K562 (cell line): ENCODE measurements around the gene C1QTNF5. TPM values are rescaled to one million over a fixed set of nuclear protein-coding genes. Genes with fewer than 3 reads are reported as not detected.

ENCODE experiments used
- CBX5 ChIP-seq: IDR thresholded peaks from 2 replicates; pipeline ENCODE4 v1.6.1; 2014; ENCODE audit warnings: low read depth, borderline replicate concordance
- CREB3 ChIP-seq: fragments of 450-650 bp; conservative IDR thresholded peaks from 2 replicates; pipeline ENCODE4 v1.6.1; 2016; ENCODE audit warnings: missing genetic modification characterization, low read depth, mild to moderate bottlenecking, missing compliant biosample characterization, moderate library complexity
- MECOM ChIP-seq: fragments of 250-450 bp; sonication (Bioruptor Pico); IDR thresholded peaks from 2 replicates; pipeline ENCODE4 v1.8.0; 2022; ENCODE audit warnings: inconsistent platforms
- TCFL5 ChIP-seq: fragments of 250-450 bp; sonication (Bioruptor Pico); conservative IDR thresholded peaks from 2 replicates; pipeline ENCODE4 v1.6.1; 2021; ENCODE audit warnings: mild to moderate bottlenecking, moderate library complexity, matching md5 sums
- ZC3H11A ChIP-seq: IDR thresholded peaks from 2 replicates; pipeline ENCODE4 v1.6.1; 2012; ENCODE audit warnings: low read depth, low read length, improper control_type of control experiment
- ZNF212 ChIP-seq: fragments of 450-650 bp; formaldehyde crosslinking; IDR thresholded peaks from 2 replicates; pipeline ENCODE4 v1.4.0; 2020; ENCODE audit warnings: mild to moderate bottlenecking
- ZNF696 ChIP-seq: fragments of 250-450 bp; sonication (Bioruptor Pico); conservative IDR thresholded peaks from 2 replicates; pipeline ENCODE4 v1.4.0; 2020; ENCODE audit warnings: mild to moderate bottlenecking, moderate library complexity
- polyA plus RNA-seq, 8 experiments: library from polyadenylated mRNA; depleted of rRNA in 4 of 8; stranded (reverse) in 5 of 8; unstranded in 3 of 8; fragments of >200 nt; fragmentation: Nextera tagmentation in 2 of 8; fragmentation: Illumina TruSeq in 1 of 8; extraction: Ambion mirVana in 2 of 8; extraction: Trizol in 1 of 8; gene quantifications; 2 replicates each; pipeline versions ENCODE4 v1.2.1 to v1.2.3, GENCODE V29; 2011 to 2014; ENCODE audit warnings: inconsistent platforms in 1 of 8, missing spikeins in 1 of 8
- total RNA-seq, 7 experiments: library from RNA; depleted of rRNA in 6 of 7; stranded (reverse); fragments of >200 nt in 6 of 7; fragmentation: Illumina TruSeq in 2 of 7; extraction: Trizol in 2 of 7; gene quantifications; 2 replicates each; pipeline versions ENCODE4 v1.2.1 to v1.2.3, GENCODE V29; 2011 to 2021; ENCODE audit warnings: low replicate concordance in 1 of 7
- TF ChIP-seq, protein P1 (sequence below), 2 experiments: fragments of 450-650 bp in 1 of 2; sonication (generic) in 1 of 2; formaldehyde crosslinking in 1 of 2; IDR thresholded peaks; 2 replicates each; pipeline versions ENCODE4 v1.7.1 to v1.9.0; 2016 to 2022; ENCODE audit warnings: inconsistent platforms in 1 of 2, mild to moderate bottlenecking in 1 of 2, missing genetic modification reagents in 1 of 2

The C1QTNF5 gene
- total and polyA plus RNA-seq, 9 of the 15 experiments (the other 6 are each of a cell fraction or from before 2014, with no cell fraction given): 0.07 to 0.76 (median 0.24) TPM; not detected in 1

- TF ChIP-seq CREB3 (tag) (no peak), MECOM (CRISPR knock-in tag) (no peak), ZNF212 (CRISPR knock-in tag) (no peak), TCFL5 (no peak), ZNF696 (CRISPR knock-in tag) (no peak), CBX5 (no peak), ZC3H11A (no peak)
- TF ChIP-seq, protein P1, sequence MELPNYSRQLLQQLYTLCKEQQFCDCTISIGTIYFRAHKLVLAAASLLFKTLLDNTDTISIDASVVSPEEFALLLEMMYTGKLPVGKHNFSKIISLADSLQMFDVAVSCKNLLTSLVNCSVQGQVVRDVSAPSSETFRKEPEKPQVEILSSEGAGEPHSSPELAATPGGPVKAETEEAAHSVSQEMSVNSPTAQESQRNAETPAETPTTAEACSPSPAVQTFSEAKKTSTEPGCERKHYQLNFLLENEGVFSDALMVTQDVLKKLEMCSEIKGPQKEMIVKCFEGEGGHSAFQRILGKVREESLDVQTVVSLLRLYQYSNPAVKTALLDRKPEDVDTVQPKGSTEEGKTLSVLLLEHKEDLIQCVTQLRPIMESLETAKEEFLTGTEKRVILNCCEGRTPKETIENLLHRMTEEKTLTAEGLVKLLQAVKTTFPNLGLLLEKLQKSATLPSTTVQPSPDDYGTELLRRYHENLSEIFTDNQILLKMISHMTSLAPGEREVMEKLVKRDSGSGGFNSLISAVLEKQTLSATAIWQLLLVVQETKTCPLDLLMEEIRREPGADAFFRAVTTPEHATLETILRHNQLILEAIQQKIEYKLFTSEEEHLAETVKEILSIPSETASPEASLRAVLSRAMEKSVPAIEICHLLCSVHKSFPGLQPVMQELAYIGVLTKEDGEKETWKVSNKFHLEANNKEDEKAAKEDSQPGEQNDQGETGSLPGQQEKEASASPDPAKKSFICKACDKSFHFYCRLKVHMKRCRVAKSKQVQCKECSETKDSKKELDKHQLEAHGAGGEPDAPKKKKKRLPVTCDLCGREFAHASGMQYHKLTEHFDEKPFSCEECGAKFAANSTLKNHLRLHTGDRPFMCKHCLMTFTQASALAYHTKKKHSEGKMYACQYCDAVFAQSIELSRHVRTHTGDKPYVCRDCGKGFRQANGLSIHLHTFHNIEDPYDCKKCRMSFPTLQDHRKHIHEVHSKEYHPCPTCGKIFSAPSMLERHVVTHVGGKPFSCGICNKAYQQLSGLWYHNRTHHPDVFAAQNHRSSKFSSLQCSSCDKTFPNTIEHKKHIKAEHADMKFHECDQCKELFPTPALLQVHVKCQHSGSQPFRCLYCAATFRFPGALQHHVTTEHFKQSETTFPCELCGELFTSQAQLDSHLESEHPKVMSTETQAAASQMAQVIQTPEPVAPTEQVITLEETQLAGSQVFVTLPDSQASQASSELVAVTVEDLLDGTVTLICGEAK (IDR thresholded peaks at IDR 0.05): no peak
- TF ChIP-seq, protein P1 (CRISPR knock-in tag; IDR thresholded peaks at IDR 0.05): no peak
Measured at GRCh38 chr11:119342023-119342300, 1.3 kb upstream of the C1QTNF5 start (continued).
